Airway epithelial cell (primary cell): ENCODE results near the gene CEP97. TPM values are rescaled to one million over a fixed set of nuclear protein-coding genes. Genes with fewer than 3 reads are reported as not detected.

Experiments
- total RNA-seq: library from RNA; depleted of rRNA; stranded (reverse); fragments of >200 nt; gene quantifications from 2 replicates; pipeline ENCODE4 v1.2.3, GENCODE V29; 2015

The CEP97 gene, protein sequence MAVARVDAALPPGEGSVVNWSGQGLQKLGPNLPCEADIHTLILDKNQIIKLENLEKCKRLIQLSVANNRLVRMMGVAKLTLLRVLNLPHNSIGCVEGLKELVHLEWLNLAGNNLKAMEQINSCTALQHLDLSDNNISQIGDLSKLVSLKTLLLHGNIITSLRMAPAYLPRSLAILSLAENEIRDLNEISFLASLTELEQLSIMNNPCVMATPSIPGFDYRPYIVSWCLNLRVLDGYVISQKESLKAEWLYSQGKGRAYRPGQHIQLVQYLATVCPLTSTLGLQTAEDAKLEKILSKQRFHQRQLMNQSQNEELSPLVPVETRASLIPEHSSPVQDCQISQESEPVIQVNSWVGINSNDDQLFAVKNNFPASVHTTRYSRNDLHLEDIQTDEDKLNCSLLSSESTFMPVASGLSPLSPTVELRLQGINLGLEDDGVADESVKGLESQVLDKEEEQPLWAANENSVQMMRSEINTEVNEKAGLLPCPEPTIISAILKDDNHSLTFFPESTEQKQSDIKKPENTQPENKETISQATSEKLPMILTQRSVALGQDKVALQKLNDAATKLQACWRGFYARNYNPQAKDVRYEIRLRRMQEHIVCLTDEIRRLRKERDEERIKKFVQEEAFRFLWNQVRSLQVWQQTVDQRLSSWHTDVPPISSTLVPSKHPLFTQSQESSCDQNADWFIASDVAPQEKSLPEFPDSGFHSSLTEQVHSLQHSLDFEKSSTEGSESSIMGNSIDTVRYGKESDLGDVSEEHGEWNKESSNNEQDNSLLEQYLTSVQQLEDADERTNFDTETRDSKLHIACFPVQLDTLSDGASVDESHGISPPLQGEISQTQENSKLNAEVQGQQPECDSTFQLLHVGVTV
- 5.9 and 7.4 TPM in 2 replicates for total RNA-seq

DNA sequence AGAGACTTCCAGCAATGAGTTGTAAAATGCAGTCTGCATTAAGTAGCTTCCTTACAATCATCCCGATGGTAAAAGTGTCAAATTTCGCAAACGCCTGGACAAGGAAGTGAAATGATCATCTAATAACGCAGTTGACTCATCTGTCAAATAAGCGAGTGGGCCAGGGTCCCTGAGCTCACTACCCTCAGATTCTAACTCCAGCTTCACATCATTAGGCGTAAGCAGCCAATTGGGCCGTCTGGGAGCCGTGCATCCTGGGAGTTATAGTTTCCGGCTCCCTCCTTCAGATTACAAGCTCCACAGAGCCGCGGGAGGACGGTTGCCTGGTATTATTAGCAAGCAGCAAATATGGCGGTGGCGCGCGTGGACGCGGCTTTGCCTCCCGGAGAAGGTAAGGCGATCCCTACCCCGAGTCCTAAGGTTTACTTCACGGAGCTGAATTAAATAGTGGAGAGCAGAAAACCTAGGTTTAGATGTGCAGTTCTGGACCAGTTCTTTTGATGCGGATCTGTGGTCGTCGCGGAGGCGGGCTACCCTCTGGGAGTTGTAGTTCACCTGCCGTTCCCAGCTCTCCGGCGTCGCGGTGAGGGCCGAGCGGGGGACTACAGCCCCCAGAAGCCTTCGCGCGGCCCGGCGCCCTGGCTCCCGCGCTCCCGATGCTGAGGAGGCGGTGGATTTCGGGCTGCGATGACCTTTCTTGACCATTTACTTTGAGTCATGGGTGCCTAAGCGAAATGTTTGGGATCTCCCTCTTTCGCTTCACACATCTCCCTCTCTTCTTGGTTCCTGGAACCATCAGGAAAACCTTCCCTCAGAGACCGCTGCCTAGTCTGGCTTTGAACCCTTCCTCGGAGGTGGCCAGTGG, at the start of gene CEP97:
CEP97 (plus strand) TSS at position 286 of the 865 bp plus-strand sequence; CDS start at position 349, 63 bp downstream.

DNA sequence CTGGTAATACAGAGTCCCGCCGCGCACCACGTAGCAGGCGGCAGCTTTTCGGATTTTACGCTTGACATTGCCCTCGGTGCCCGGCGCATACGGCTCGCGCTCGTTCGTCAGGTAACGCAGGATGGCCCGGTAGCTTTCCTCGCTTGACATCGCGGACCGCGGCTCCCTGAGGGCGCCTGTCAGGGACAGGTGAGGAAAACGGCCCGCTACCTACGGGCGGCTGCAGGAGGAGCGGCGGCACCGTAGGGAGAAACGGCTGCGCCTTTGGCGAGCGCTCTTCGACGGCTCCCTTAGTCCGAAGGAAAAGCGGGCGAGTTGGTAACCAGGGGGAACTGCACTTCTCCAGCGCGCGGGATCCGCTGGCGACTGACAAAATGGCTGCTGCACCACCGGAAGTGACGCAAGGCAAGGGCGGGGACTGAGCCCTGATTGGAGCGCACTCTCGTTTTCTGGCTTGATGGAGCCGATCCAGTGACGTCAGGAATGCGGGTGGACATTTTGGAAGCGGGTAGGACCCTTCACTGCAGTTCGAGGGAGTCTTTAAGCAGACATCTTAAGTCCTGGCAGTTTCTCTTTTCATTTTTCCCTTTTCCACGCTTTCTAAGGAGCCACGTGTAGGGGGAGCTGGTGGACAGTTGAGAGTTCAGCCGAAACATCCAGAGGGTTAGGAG, 47.5 kb upstream of the CEP97 start, which contains the start of gene ZBTB11:
ZBTB11 (minus strand) TSS at position 368 of the 671 bp plus-strand sequence; CDS start at position 150, 218 bp downstream.

DNA sequence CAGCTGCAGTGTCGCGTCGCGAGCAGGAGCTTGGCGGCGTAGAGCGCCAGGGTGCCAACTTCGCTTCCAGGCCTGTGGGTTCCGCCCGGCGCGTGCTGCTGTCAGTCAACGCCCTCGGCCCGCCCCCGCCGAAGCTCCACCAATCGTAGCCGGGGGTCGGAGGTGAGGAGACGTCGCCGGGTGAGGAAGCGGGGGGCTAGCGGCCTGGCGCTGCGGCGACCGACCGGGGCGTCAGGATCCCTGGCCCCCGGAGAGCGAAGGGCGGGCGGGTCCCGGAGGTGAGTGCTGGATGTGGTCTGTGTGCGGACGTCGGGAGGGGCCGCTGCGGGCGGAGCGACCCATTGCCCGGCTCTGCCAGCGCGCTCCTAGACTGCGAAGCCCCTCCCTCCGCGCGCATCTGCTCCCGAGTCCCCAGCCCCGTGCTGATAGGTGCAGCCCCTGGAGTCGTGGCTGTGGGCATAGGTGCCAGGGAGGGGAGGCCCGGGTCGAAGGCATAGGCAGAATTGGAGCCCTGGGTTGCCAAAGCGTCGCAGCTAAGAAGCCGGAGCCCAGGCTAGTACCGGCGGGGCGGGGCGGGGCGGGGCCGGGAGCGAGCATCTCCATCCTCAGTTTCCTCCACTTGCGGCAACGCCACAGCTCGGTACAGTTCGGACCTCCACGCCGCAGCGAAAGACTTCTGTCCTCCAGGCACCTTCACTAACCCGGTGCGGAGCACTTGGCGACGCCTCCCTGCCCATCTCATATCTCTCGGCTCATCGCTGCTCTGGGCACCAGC, 54.8 kb downstream of the CEP97 start, which contains the start of gene NXPE3:
NXPE3 (plus strand) TSS at position 165 of the 775 bp plus-strand sequence. CDS start 6,386 bp downstream, outside the sequence.

Other genes starting within 250 kb of the CEP97 start
- gene SENP7, start 211.4 kb upstream of the CEP97 start, total RNA-seq, result 4.7 and 5.0 TPM in 2 replicates
- 31.8 and 35.2 TPM in 2 replicates for gene TRMT10C, start 162.7 kb upstream of the CEP97 start, total RNA-seq
- gene PCNP, start 150.4 kb upstream of the CEP97 start, total RNA-seq, result 55.0 and 61.0 TPM in 2 replicates
- gene ZBTB11, start 47.5 kb upstream of the CEP97 start, total RNA-seq, result 15.1 and 17.6 TPM in 2 replicates
- gene RPL24, start 37.9 kb upstream of the CEP97 start, total RNA-seq, result 1,993 and 2,310 TPM in 2 replicates
- 6.0 and 12.8 TPM in 2 replicates for gene NXPE3, start 54.6 kb downstream of the CEP97 start, total RNA-seq
- 34.0 and 47.5 TPM in 2 replicates for gene NFKBIZ, start 124.9 kb downstream of the CEP97 start, total RNA-seq